ENCODE measurements around the gene GYG1.
A peak's percentile ranks its signal among the peaks of the same experiment; 100 is the strongest.

GRCh38 chr3:148991219-148992026 is at the start of gene GYG1:
- TF ChIP-seq POLR2A (IDR thresholded peaks at IDR 0.05) (peak; percentile 75 to 82), CTCF (IDR thresholded peaks at IDR 0.05) (peak in 4 of 6 experiments; percentile 10 to 37 (median 31))
